HG03045 (cell line): ENCODE data around the gene HCFC1.
A peak's percentile ranks its signal among the peaks of the same experiment; 100 is the strongest.

Experiments
- ATAC-seq: cut with Tn5 transposase; IDR thresholded peaks from one replicate; pipeline ENCODE4 v1.9.1; 2021; ENCODE audit warnings: mild to moderate bottlenecking, moderate library complexity; ENCODE audit not compliant: unreplicated experiment

The HCFC1 gene

GRCh38 chrX:153974726-153975286, 3.2 kb upstream of the HCFC1 start:
- no peak for ATAC-seq

- ATAC-seq = no peak
These were observed 2.5 kb upstream of the HCFC1 start for GRCh38 chrX:153974003-153974725.

- no peak for ATAC-seq
These were observed 1.7 kb upstream of the HCFC1 start for GRCh38 chrX:153973127-153974002.

GRCh38 chrX:153972368-153973126, 929 bp upstream of the HCFC1 start, which contains the start of gene TMEM187:
TSS of gene TMEM187 (plus strand) at chrX:153972754. CDS start at chrX:153982063, 9,309 bp downstream.
- peak; percentile 52 for ATAC-seq

- ATAC-seq = peak; percentile 29
These were observed 531 bp downstream of the HCFC1 start for GRCh38 chrX:153971124-153971449.

GRCh38 chrX:153970357-153971123, 1.1 kb downstream of the HCFC1 start:
- ATAC-seq = no peak

- no peak for ATAC-seq
These were observed 1.7 kb downstream of the HCFC1 start for GRCh38 chrX:153969904-153970356.

- no peak for ATAC-seq
These were observed 2.3 kb downstream of the HCFC1 start for GRCh38 chrX:153969125-153969903.

- no peak for ATAC-seq
These were observed 2.9 kb downstream of the HCFC1 start for GRCh38 chrX:153968754-153969124.

- ATAC-seq = no peak
These were observed 3.4 kb downstream of the HCFC1 start for GRCh38 chrX:153968255-153968654.

- ATAC-seq = no peak
These were observed 3.9 kb downstream of the HCFC1 start for GRCh38 chrX:153967536-153968224.

GRCh38 chrX:153966841-153967535, 4.6 kb downstream of the HCFC1 start:
- no peak for ATAC-seq

- no peak for ATAC-seq
These were observed 5.3 kb downstream of the HCFC1 start for GRCh38 chrX:153966283-153966688.

GRCh38 chrX:153965406-153965805, 6.2 kb downstream of the HCFC1 start:
- no peak for ATAC-seq

- ATAC-seq = no peak
These were observed 7.5 kb downstream of the HCFC1 start for GRCh38 chrX:153964105-153964504.

- no peak for ATAC-seq
These were observed 8.1 kb downstream of the HCFC1 start for GRCh38 chrX:153963546-153963945.

GRCh38 chrX:153961292-153961691, 10.3 kb downstream of the HCFC1 start:
- no peak for ATAC-seq

GRCh38 chrX:153960786-153961185, 10.8 kb downstream of the HCFC1 start:
- no peak for ATAC-seq
